Astrocyte of the hippocampus (primary cell): ENCODE data around the gene PPP2CA.
A peak's percentile ranks its signal among the peaks of the same experiment; 100 is the strongest.
"Not testable (repeated sequence)": the region's sequence is repeated elsewhere in the genome, so short reads cannot be mapped to it uniquely, and the experiment has no call there.

Source experiments
- DNase-seq: peaks from one replicate; pipeline ENCODE4 v3.0.0; 2011; ENCODE audit warnings: low read depth, low spot score

PPP2CA gene

GRCh38 chr5:134245101-134245604, 19.3 kb upstream of the PPP2CA start:
- peak; percentile 79 for DNase-seq

- peak; percentile 68 for DNase-seq
Observed at GRCh38 chr5:134242146-134242545, 16.3 kb upstream of the PPP2CA start.

- peak; percentile 80 for DNase-seq
Observed at GRCh38 chr5:134240421-134240962, 14.6 kb upstream of the PPP2CA start.

- DNase-seq = no peak
Observed at GRCh38 chr5:134236820-134237219, 10.9 kb upstream of the PPP2CA start.

GRCh38 chr5:134236318-134236717, 10.4 kb upstream of the PPP2CA start:
- DNase-seq = no peak

- no peak for DNase-seq
Observed at GRCh38 chr5:134228624-134229023, 2.8 kb upstream of the PPP2CA start.

GRCh38 chr5:134227776-134228175, 1.9 kb upstream of the PPP2CA start:
- no peak for DNase-seq

GRCh38 chr5:134227259-134227658, 1.4 kb upstream of the PPP2CA start:
- peak; percentile 23 for DNase-seq

- DNase-seq = no peak
Observed at GRCh38 chr5:134226441-134227192, 744 bp upstream of the PPP2CA start.

GRCh38 chr5:134224888-134225779, 739 bp downstream of the PPP2CA start:
- peak; percentile 86 for DNase-seq

GRCh38 chr5:134223406-134224248, 2.2 kb downstream of the PPP2CA start:
- peak; percentile 26 for DNase-seq

GRCh38 chr5:134221690-134222089, 4.2 kb downstream of the PPP2CA start:
- DNase-seq = not testable (repeated sequence)

- no peak for DNase-seq
Observed at GRCh38 chr5:134215757-134216156, 10.1 kb downstream of the PPP2CA start.

GRCh38 chr5:134211263-134212031, 14.4 kb downstream of the PPP2CA start:
- DNase-seq = peak; percentile 25

- DNase-seq = no peak
Observed at GRCh38 chr5:134209477-134210245, 16.2 kb downstream of the PPP2CA start.

- no peak for DNase-seq
Observed at GRCh38 chr5:134207696-134208095, 18.2 kb downstream of the PPP2CA start.

GRCh38 chr5:134206627-134207160, 19.2 kb downstream of the PPP2CA start:
- DNase-seq = no peak

- no peak for DNase-seq
Observed at GRCh38 chr5:134204575-134204974, 21.3 kb downstream of the PPP2CA start.

- no peak for DNase-seq
Observed at GRCh38 chr5:134203630-134204029, 22.2 kb downstream of the PPP2CA start.
